ENCODE measurements around the gene LEUTX. TPM values are rescaled to one million over a fixed set of nuclear protein-coding genes. Genes with fewer than 3 reads are reported as not detected.

Gene LEUTX
- total RNA-seq, 4 donors from 2014 or later, result not detected

DNA sequence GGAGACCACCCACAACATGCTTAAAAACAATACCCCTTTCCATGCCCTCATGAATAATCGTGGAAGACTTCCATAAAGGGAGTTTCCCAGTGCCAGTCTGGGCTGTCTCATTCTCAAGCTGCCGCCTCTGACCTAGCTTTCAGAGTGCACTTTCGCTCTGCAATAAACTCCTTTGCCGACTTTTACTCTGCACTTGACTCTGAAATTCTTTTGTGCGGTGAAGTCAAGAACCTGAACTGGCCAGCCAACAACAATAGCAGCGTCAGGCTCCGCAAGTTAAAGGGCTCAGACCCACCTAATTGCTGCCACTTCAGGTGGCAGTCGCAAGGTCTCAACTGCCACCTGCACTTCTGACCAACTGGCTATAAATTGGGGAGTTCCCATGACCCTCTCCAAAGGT lies 10.3 kb upstream of the LEUTX start:
- Histone ChIP-seq H3K27me3 (no peaks in the 10 kb centered on the region), H3K4me3 (no peak overlapping the region), H3K27ac (no peak overlapping the region), H3K4me1 (no peaks in the 10 kb centered on the region), H3K9me3 (no peaks in the 10 kb centered on the region), H3K36me3 (no peaks in the 10 kb centered on the region)
- no peak for DNase-seq (ENCODE audit: low spot score in 2 of 2)
- WGBS, result 71% methylated on average over 8 of the region's 8 CpGs
- TF ChIP-seq, protein P1, sequence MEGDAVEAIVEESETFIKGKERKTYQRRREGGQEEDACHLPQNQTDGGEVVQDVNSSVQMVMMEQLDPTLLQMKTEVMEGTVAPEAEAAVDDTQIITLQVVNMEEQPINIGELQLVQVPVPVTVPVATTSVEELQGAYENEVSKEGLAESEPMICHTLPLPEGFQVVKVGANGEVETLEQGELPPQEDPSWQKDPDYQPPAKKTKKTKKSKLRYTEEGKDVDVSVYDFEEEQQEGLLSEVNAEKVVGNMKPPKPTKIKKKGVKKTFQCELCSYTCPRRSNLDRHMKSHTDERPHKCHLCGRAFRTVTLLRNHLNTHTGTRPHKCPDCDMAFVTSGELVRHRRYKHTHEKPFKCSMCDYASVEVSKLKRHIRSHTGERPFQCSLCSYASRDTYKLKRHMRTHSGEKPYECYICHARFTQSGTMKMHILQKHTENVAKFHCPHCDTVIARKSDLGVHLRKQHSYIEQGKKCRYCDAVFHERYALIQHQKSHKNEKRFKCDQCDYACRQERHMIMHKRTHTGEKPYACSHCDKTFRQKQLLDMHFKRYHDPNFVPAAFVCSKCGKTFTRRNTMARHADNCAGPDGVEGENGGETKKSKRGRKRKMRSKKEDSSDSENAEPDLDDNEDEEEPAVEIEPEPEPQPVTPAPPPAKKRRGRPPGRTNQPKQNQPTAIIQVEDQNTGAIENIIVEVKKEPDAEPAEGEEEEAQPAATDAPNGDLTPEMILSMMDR (IDR thresholded peaks at IDR 0.05), result no peak
- TF ChIP-seq POLR2AphosphoS5 (IDR thresholded peaks at IDR 0.05), result no peak
- TF ChIP-seq EP300 (IDR thresholded peaks at IDR 0.05), result no peak
- TF ChIP-seq POLR2A (IDR thresholded peaks at IDR 0.05), result no peak

DNA sequence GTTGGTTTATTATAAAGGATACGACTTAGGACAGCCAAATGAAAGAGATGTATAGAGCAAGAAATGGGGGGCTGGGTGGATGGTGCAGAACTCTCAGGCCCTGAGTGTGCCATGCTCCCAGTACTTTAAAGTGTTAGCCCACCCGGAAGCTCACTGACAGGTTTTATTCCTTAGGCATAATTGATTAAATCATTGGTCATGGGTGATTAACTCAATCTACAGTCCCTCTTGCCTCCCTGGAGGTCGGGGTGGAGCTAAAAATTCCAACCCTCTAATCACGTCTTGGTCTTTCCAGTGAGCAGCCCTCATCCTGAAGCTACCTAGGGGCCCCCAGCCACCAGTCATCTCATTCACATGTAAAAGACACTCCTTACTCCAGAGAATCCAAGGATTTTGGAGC lies 9.9 kb upstream of the LEUTX start:
- H3K4me3 ChIP-seq, result no peak overlapping the region
- DNase-seq (ENCODE audit: low spot score in 2 of 2), result no peak
- TF ChIP-seq EP300 (IDR thresholded peaks at IDR 0.05), result no peak
- TF ChIP-seq, protein P1 (IDR thresholded peaks at IDR 0.05), result no peak
- H3K9me3 ChIP-seq, result no peaks in the 10 kb centered on the region
- no peaks in the 10 kb centered on the region for H3K27me3 ChIP-seq
- no peaks in the 10 kb centered on the region for H3K36me3 ChIP-seq
- no peaks in the 10 kb centered on the region for H3K4me1 ChIP-seq
- no peak overlapping the region for H3K27ac ChIP-seq
- 48% methylated on average over 4 of the region's 4 CpGs for WGBS

DNA sequence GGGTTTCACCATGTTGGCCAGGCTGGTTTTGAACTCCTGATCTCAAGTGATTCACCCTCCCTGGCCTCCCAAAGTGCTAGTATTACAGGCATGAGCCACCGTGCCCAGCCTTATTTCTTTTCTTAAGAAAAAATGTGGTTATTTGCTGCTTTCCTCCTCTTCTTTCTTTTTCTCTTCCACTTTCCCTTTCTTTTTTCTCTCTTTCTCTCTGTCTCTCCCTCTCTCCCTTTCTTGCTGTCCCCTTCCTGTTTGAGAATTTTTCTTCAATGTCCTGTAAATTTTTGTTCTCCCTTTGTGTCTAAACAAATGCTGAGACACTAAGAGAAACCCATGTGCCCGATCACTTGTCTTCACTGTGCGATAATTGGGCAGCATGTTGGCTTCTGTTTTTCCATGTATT lies 2.2 kb downstream of the LEUTX start:
- WGBS, result 91% methylated on average over 3 of the region's 3 CpGs
- TF ChIP-seq EP300 (IDR thresholded peaks at IDR 0.05) (no peak), POLR2A (IDR thresholded peaks at IDR 0.05) (no peak), POLR2AphosphoS5 (IDR thresholded peaks at IDR 0.05) (no peak)
- TF ChIP-seq, protein P1 (IDR thresholded peaks at IDR 0.05), result no peak
- H3K27ac ChIP-seq, result no peak overlapping the region
- no peaks in the 10 kb centered on the region for H3K36me3 ChIP-seq
- peaks cover 30% of the 10 kb centered on the region for H3K27me3 ChIP-seq
- no peaks in the 10 kb centered on the region for H3K9me3 ChIP-seq
- H3K4me3 ChIP-seq, result no peak overlapping the region
- no peak for DNase-seq (ENCODE audit: low spot score in 2 of 2)
- H3K4me1 ChIP-seq, result no peaks in the 10 kb centered on the region

DNA sequence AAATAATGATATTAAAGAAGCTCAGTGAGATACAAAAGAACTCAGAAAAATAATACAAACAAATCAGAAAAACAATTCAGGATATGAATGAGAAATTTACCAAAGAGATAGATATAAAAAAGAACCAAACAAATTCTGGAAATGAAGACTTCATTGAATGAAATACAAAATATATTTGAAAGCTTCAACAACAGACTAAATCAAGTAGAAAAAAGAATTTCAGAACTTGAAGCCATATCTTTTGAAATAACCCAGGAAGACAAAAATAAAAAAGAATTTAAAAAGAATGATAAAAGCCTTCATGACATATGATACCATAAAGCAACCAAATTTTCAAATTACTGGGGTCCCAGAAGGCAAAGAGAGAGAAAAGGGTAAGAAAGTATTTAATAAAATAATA lies 9.6 kb downstream of the LEUTX start:
- H3K4me3 ChIP-seq, result no peak overlapping the region
- H3K27me3 ChIP-seq, result peaks cover 25% of the 10 kb centered on the region
- no peak for DNase-seq (ENCODE audit: low spot score in 2 of 2)
- peaks cover 5% of the 10 kb centered on the region for H3K4me1 ChIP-seq
- no peaks in the 10 kb centered on the region for H3K36me3 ChIP-seq
- TF ChIP-seq, protein P1 (IDR thresholded peaks at IDR 0.05), result no peak
- TF ChIP-seq POLR2AphosphoS5 (IDR thresholded peaks at IDR 0.05) (no peak), EP300 (IDR thresholded peaks at IDR 0.05) (no peak), POLR2A (IDR thresholded peaks at IDR 0.05) (no peak)
- no peak overlapping the region for H3K27ac ChIP-seq
- peaks cover 4% of the 10 kb centered on the region for H3K9me3 ChIP-seq

DNA sequence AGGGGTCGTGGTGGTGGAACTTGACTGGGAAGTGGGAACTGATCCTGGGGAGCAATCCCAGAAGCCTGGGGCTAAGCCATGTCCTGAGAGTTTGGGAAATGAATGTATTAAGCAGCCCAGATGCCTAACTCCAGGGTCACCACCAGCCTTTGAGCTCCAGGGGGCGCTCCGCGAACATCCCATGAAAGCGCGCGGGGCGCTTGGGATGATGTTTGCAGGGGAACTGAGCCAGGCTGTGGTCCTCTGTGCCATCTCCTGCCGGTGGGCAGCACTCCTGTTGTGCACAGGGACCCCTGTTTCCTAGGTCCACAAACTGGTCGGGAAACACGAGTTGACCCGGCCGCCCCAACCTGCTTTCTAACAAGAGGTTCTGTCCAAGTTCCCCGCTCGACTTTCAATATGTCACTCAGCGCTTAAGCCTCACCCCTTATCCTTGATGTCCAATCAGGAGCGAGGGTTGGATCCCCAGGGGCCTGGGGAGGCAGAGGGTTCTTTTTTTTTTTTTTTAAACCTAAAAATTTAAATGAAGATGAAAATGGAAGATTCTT lies 14.4 kb downstream of the LEUTX start:
- H3K27me3 ChIP-seq, result peaks cover 12% of the 10 kb centered on the region
- no peak for TF ChIP-seq EP300 (IDR thresholded peaks at IDR 0.05)
- TF ChIP-seq, protein P1 (IDR thresholded peaks at IDR 0.05), result peak; percentile 74 to 88
- peak; percentile 78 to 85 for DNase-seq (ENCODE audit: low spot score in 2 of 2)
- H3K4me3 ChIP-seq, result peak overlapping the region; percentile 47
- H3K27ac ChIP-seq, result no peak overlapping the region
- H3K36me3 ChIP-seq, result no peaks in the 10 kb centered on the region
- 0% methylated on average over 10 of the region's 17 CpGs for WGBS
- H3K9me3 ChIP-seq, result peaks cover 4% of the 10 kb centered on the region
- peaks cover 5% of the 10 kb centered on the region for H3K4me1 ChIP-seq
